Measurements from ENCODE around the gene SNAPC3. TPM values are rescaled to one million over a fixed set of nuclear protein-coding genes. Genes with fewer than 3 reads are reported as not detected.

The SNAPC3 gene
- total and polyA plus RNA-seq, 3 experiments from 2014 or later, result 14.9 to 26.8 (median 22.8) TPM

- peak overlapping the region in 3 of 8 donors; percentile 53 to 92 (median 75) for H3K27ac Mint-ChIP-seq
- H3K4me1 ChIP-seq (ENCODE audit: insufficient read depth, low read length), result peaks cover 6% of the 10 kb centered on the region
- no peak overlapping the region for H3K4me3 Mint-ChIP-seq
- POLR2A ChIA-PET, result no interaction called here
- H3K27me3 Mint-ChIP-seq, result no peaks in the 10 kb centered on the region
- no peaks in the 10 kb centered on the region for H3K9me3 ChIP-seq (ENCODE audit: low read length)
- no peak for DNase-seq
- H3K36me3 Mint-ChIP-seq, result peaks cover 5 to 67% (median 18%) of the 10 kb centered on the region in 3 donors
- H3K36me3 ChIP-seq (ENCODE audit: insufficient read depth, low read length), result peaks cover 3% of the 10 kb centered on the region
- H3K4me1 Mint-ChIP-seq, result peaks cover 41 to 71% (median 59%) of the 10 kb centered on the region in 3 donors
- H3K27me3 ChIP-seq (ENCODE audit: insufficient read depth, low read length, poor library complexity, severe bottlenecking), result no peaks in the 10 kb centered on the region
- H3K4me3 ChIP-seq (ENCODE audit: low read length), result no peak overlapping the region
- CTCF ChIA-PET, result no interaction called here
- H3K9me3 Mint-ChIP-seq, result peaks cover 0 to 4% (median 0%) of the 10 kb centered on the region in 5 donors
- no peak overlapping the region for H3K27ac ChIP-seq (ENCODE audit: low read depth, low read length)
Observed at GRCh38 chr9:15492485-15493150, 69.9 kb downstream of the SNAPC3 start.

GRCh38 chr9:15498246-15498995 is 75.7 kb downstream of the SNAPC3 start:
- Histone ChIP-seq H3K36me3 (ENCODE audit: insufficient read depth, low read length) (peaks cover 5% of the 10 kb centered on the region), H3K4me1 (ENCODE audit: insufficient read depth, low read length) (peaks cover 26% of the 10 kb centered on the region), H3K9me3 (ENCODE audit: low read length) (no peaks in the 10 kb centered on the region), H3K27ac (ENCODE audit: low read depth, low read length) (no peak overlapping the region), H3K4me3 (ENCODE audit: low read length) (no peak overlapping the region), H3K27me3 (ENCODE audit: insufficient read depth, low read length, poor library complexity, severe bottlenecking) (no peaks in the 10 kb centered on the region)
- H3K4me3 Mint-ChIP-seq, result no peak overlapping the region
- ChIA-PET CTCF (interaction anchor here (0.9 kb wide), 1 partner anchor 12 kb away, joined by 3 read pairs; the partner anchor contains the start of gene PSIP1), POLR2A (interaction anchor here (1.5 kb wide), 1 partner anchor 12 kb away, joined by 5 read pairs; the partner anchor contains the start of gene PSIP1)
- no peaks in the 10 kb centered on the region for H3K27me3 Mint-ChIP-seq
- peak overlapping the region in 2 of 8 donors; percentile 21 to 46 for H3K27ac Mint-ChIP-seq
- DNase-seq, result no peak
- peaks cover 64 to 89% (median 77%) of the 10 kb centered on the region in 3 donors for H3K4me1 Mint-ChIP-seq
- H3K9me3 Mint-ChIP-seq, result no peaks in the 10 kb centered on the region
- peaks cover under 1 to 59% (median 22%) of the 10 kb centered on the region in 3 donors for H3K36me3 Mint-ChIP-seq

GRCh38 chr9:15499139-15499538 is 76.5 kb downstream of the SNAPC3 start:
- Histone ChIP-seq H3K4me1 (ENCODE audit: insufficient read depth, low read length) (peaks cover 31% of the 10 kb centered on the region), H3K27me3 (ENCODE audit: insufficient read depth, low read length, poor library complexity, severe bottlenecking) (no peaks in the 10 kb centered on the region), H3K9me3 (ENCODE audit: low read length) (no peaks in the 10 kb centered on the region), H3K4me3 (ENCODE audit: low read length) (no peak overlapping the region), H3K27ac (ENCODE audit: low read depth, low read length) (no peak overlapping the region), H3K36me3 (ENCODE audit: insufficient read depth, low read length) (peaks cover 5% of the 10 kb centered on the region)
- DNase-seq, result no peak
- Mint-ChIP-seq H3K27ac (peak overlapping the region; percentile 11 to 77 (median 40)), H3K36me3 (peaks cover 4 to 59% (median 22%) of the 10 kb centered on the region in 3 donors), H3K9me3 (no peaks in the 10 kb centered on the region), H3K4me3 (peak overlapping the region in 5 of 7 donors; percentile 6 to 74 (median 39)), H3K27me3 (no peaks in the 10 kb centered on the region), H3K4me1 (peaks cover 66 to 88% (median 79%) of the 10 kb centered on the region in 3 donors)
- ChIA-PET CTCF (interaction anchor here (0.9 kb wide), 1 partner anchor 12 kb away, joined by 3 read pairs; the partner anchor contains the start of gene PSIP1), POLR2A (interaction anchor here (0.5 to 1.5 kb wide), 2 partner anchors 11 to 21 kb away, joined by 5 to 6 read pairs; partner anchors contain the start of gene PSIP1)

GRCh38 chr9:15501179-15501578 is 78.5 kb downstream of the SNAPC3 start:
- H3K27me3 ChIP-seq (ENCODE audit: insufficient read depth, low read length, poor library complexity, severe bottlenecking), result no peaks in the 10 kb centered on the region
- H3K36me3 ChIP-seq (ENCODE audit: insufficient read depth, low read length), result peaks cover 12% of the 10 kb centered on the region
- H3K9me3 Mint-ChIP-seq, result no peaks in the 10 kb centered on the region
- no peaks in the 10 kb centered on the region for H3K9me3 ChIP-seq (ENCODE audit: low read length)
- H3K27ac ChIP-seq (ENCODE audit: low read depth, low read length), result no peak overlapping the region
- H3K36me3 Mint-ChIP-seq, result peaks cover 4 to 71% (median 24%) of the 10 kb centered on the region in 3 donors
- no peak for DNase-seq
- peaks cover 31% of the 10 kb centered on the region for H3K4me1 ChIP-seq (ENCODE audit: insufficient read depth, low read length)
- no peak overlapping the region for H3K4me3 ChIP-seq (ENCODE audit: low read length)
- peaks cover 59 to 86% (median 73%) of the 10 kb centered on the region in 3 donors for H3K4me1 Mint-ChIP-seq
- H3K27ac Mint-ChIP-seq, result peak overlapping the region in 4 of 8 donors; percentile 38 to 51 (median 41)
- peak overlapping the region in 3 of 7 donors; percentile 3 to 65 (median 24) for H3K4me3 Mint-ChIP-seq
- CTCF ChIA-PET, result interaction anchor here (1.5 kb wide), 1 partner anchor 9 kb away, joined by 4 read pairs; the partner anchor contains the start of gene PSIP1
- H3K27me3 Mint-ChIP-seq, result no peaks in the 10 kb centered on the region
- POLR2A ChIA-PET, result interaction anchor here (1.7 kb wide), 1 partner anchor 9 kb away, joined by 7 read pairs; the partner anchor contains the start of gene PSIP1

GRCh38 chr9:15501803-15502202 is 79.1 kb downstream of the SNAPC3 start:
- no peaks in the 10 kb centered on the region for H3K9me3 Mint-ChIP-seq
- peak overlapping the region in 4 of 8 donors; percentile 17 to 40 (median 30) for H3K27ac Mint-ChIP-seq
- Histone ChIP-seq H3K27ac (ENCODE audit: low read depth, low read length) (no peak overlapping the region), H3K4me1 (ENCODE audit: insufficient read depth, low read length) (peaks cover 34% of the 10 kb centered on the region), H3K9me3 (ENCODE audit: low read length) (no peaks in the 10 kb centered on the region), H3K27me3 (ENCODE audit: insufficient read depth, low read length, poor library complexity, severe bottlenecking) (no peaks in the 10 kb centered on the region), H3K36me3 (ENCODE audit: insufficient read depth, low read length) (peaks cover 12% of the 10 kb centered on the region), H3K4me3 (ENCODE audit: low read length) (no peak overlapping the region)
- ChIA-PET CTCF (no interaction called here), POLR2A (no interaction called here)
- peak overlapping the region in 2 of 7 donors; percentile 4 to 10 for H3K4me3 Mint-ChIP-seq
- no peaks in the 10 kb centered on the region for H3K27me3 Mint-ChIP-seq
- H3K4me1 Mint-ChIP-seq, result peaks cover 60 to 86% (median 73%) of the 10 kb centered on the region in 3 donors
- no peak for DNase-seq
- peaks cover 4 to 72% (median 28%) of the 10 kb centered on the region in 3 donors for H3K36me3 Mint-ChIP-seq

GRCh38 chr9:15505921-15506320 is 83.2 kb downstream of the SNAPC3 start:
- POLR2A ChIA-PET, result no interaction called here
- peak overlapping the region in 6 of 8 donors; percentile 1 to 66 (median 38) for H3K27ac Mint-ChIP-seq
- peaks cover 12% of the 10 kb centered on the region for H3K36me3 ChIP-seq (ENCODE audit: insufficient read depth, low read length)
- no peaks in the 10 kb centered on the region for H3K9me3 Mint-ChIP-seq
- no peak overlapping the region for H3K4me3 ChIP-seq (ENCODE audit: low read length)
- peaks cover 0 to 1% of the 10 kb centered on the region in 2 donors for H3K27me3 Mint-ChIP-seq
- CTCF ChIA-PET, result interaction anchor here (1.1 kb wide), 1 partner anchor 12 kb away, joined by 3 read pairs; no protein-coding TSS in a partner anchor
- H3K4me3 Mint-ChIP-seq, result no peak overlapping the region
- H3K9me3 ChIP-seq (ENCODE audit: low read length), result no peaks in the 10 kb centered on the region
- peaks cover 4 to 68% (median 27%) of the 10 kb centered on the region in 3 donors for H3K36me3 Mint-ChIP-seq
- H3K27ac ChIP-seq (ENCODE audit: low read depth, low read length), result no peak overlapping the region
- DNase-seq, result no peak
- H3K4me1 ChIP-seq (ENCODE audit: insufficient read depth, low read length), result peaks cover 57% of the 10 kb centered on the region
- no peaks in the 10 kb centered on the region for H3K27me3 ChIP-seq (ENCODE audit: insufficient read depth, low read length, poor library complexity, severe bottlenecking)
- H3K4me1 Mint-ChIP-seq, result peaks cover 66 to 76% (median 71%) of the 10 kb centered on the region in 3 donors

GRCh38 chr9:15509931-15510788 is 87.5 kb downstream of the SNAPC3 start:
- ChIA-PET CTCF (interaction anchor here (0.8 to 1.8 kb wide), 5 partner anchors 10 to 41 kb away, joined by 3 to 6 read pairs (median 3); no protein-coding TSS in a partner anchor), POLR2A (interaction anchor here (0.6 to 2.5 kb wide), 12 partner anchors 10 to 256 kb away, joined by 3 to 39 read pairs (median 4); partner anchors contain the start of genes CCDC171, SNAPC3 and TTC39B)
- Histone ChIP-seq H3K4me3 (ENCODE audit: low read length) (peak overlapping the region; percentile 78), H3K27ac (ENCODE audit: low read depth, low read length) (peak overlapping the region; percentile 87), H3K9me3 (ENCODE audit: low read length) (no peaks in the 10 kb centered on the region), H3K36me3 (ENCODE audit: insufficient read depth, low read length) (peaks cover 8% of the 10 kb centered on the region), H3K4me1 (ENCODE audit: insufficient read depth, low read length) (peaks cover 55% of the 10 kb centered on the region), H3K27me3 (ENCODE audit: insufficient read depth, low read length, poor library complexity, severe bottlenecking) (no peaks in the 10 kb centered on the region)
- DNase-seq, result peak in 4 of 5 donors; percentile 47 to 84 (median 58)
- Mint-ChIP-seq H3K27ac (peak overlapping the region; percentile 89 to 99 (median 96)), H3K4me1 (peaks cover 56 to 65% (median 63%) of the 10 kb centered on the region in 3 donors), H3K9me3 (no peaks in the 10 kb centered on the region), H3K27me3 (peaks cover 0 to 3% of the 10 kb centered on the region in 2 donors), H3K36me3 (peaks cover 0 to 42% (median 14%) of the 10 kb centered on the region in 3 donors), H3K4me3 (peak overlapping the region; percentile 96 to 98 (median 97))
